GM23338 (cell line): Measurements from ENCODE around the gene EIF2S3B. TPM values are rescaled to one million over a fixed set of nuclear protein-coding genes. Genes with fewer than 3 reads are reported as not detected.

Source experiments
- ATAC-seq: fragments of 200-7000 bp; cut with Tn5 transposase; 3 replicates; pipeline ENCODE4 v1.9.1; 2020
- DNase-seq: peaks from one replicate; pipeline ENCODE4 v3.0.0-alpha.2; 2015; ENCODE audit warnings: low spot score
- H2AFZ ChIP-seq: fragments of 200-600 bp; sonication (generic); 2 replicates; pipeline ENCODE4 v1.8.0; 2016; ENCODE audit warnings: antibody characterized with exemption, mild to moderate bottlenecking, moderate library complexity
- H3F3A ChIP-seq: fragments of 200-600 bp; sonication (generic); replicated peaks from 2 replicates; pipeline ENCODE4 v1.8.0; 2017; ENCODE audit warnings: antibody characterized with exemption, mixed run types, low read depth
- H3K27ac ChIP-seq: fragments of 200-600 bp; sonication (generic); 2 replicates; pipeline ENCODE4 v1.6.1; 2016; ENCODE audit warnings: low read depth
- H3K27me3 ChIP-seq: fragments of 200-600 bp; sonication (generic); 2 replicates; pipeline ENCODE4 v1.8.0; 2016; ENCODE audit warnings: mild to moderate bottlenecking, mixed run types, moderate library complexity; ENCODE audit not compliant: insufficient read depth
- H3K36me3 ChIP-seq: fragments of 200-600 bp; sonication (generic); 2 replicates; pipeline ENCODE4 v1.8.0; 2016; ENCODE audit warnings: mild to moderate bottlenecking; ENCODE audit not compliant: insufficient read depth
- H3K4me1 ChIP-seq: fragments of 200-600 bp; sonication (generic); 2 replicates; pipeline ENCODE4 v1.8.0; 2016; ENCODE audit warnings: mild to moderate bottlenecking, moderate library complexity; ENCODE audit not compliant: insufficient read depth
- H3K4me2 ChIP-seq: fragments of 200-600 bp; sonication (generic); 2 replicates; pipeline ENCODE4 v1.7.1; 2017; ENCODE audit warnings: mixed run types
- H3K4me3 ChIP-seq: fragments of 200-600 bp; sonication (generic); 2 replicates; pipeline ENCODE4 v1.6.1; 2016; ENCODE audit warnings: mixed run types
- H3K79me2 ChIP-seq: fragments of 200-600 bp; sonication (generic); replicated peaks from 2 replicates; pipeline ENCODE4 v1.8.0; 2017; ENCODE audit warnings: mild to moderate bottlenecking; ENCODE audit not compliant: insufficient read depth
- H3K9me2 ChIP-seq: fragments of 200-600 bp; sonication (generic); 2 replicates; pipeline ENCODE4 v1.8.0; 2017; ENCODE audit not compliant: insufficient read depth
- H4K20me1 ChIP-seq: fragments of 200-600 bp; sonication (generic); replicated peaks from 2 replicates; pipeline ENCODE4 v1.8.0; 2017; ENCODE audit warnings: mild to moderate bottlenecking; ENCODE audit not compliant: insufficient read depth
- H3K27ac Mint-ChIP-seq: 2 replicates; pipeline ENCODE4 v1.8.0; 2020; ENCODE audit warnings: inconsistent platforms, mild to moderate bottlenecking, moderate library complexity, mixed read lengths
- H3K27me3 Mint-ChIP-seq: 3 replicates; pipeline ENCODE4 v1.8.0; 2022; ENCODE audit warnings: low read depth, mild to moderate bottlenecking, moderate library complexity, mixed read lengths, inconsistent platforms; ENCODE audit not compliant: insufficient read depth, poor library complexity
- H3K36me3 Mint-ChIP-seq: 3 replicates; pipeline ENCODE4 v1.8.0; 2021; ENCODE audit warnings: low read depth, mild to moderate bottlenecking, inconsistent platforms, moderate library complexity, mixed read lengths
- H3K4me1 Mint-ChIP-seq: 3 replicates; pipeline ENCODE4 v1.8.0; 2020; ENCODE audit warnings: mild to moderate bottlenecking, inconsistent platforms, mixed read lengths
- H3K4me3 Mint-ChIP-seq: 3 replicates; pipeline ENCODE4 v1.8.0; 2021; ENCODE audit warnings: moderate library complexity, mild to moderate bottlenecking, inconsistent platforms, mixed read lengths
- H3K9me3 Mint-ChIP-seq: 3 replicates; pipeline ENCODE4 v1.8.0; 2020; ENCODE audit warnings: moderate library complexity, mild to moderate bottlenecking, inconsistent platforms, mixed read lengths
- CREB1 ChIP-seq: fragments of 250-450 bp; sonication (Bioruptor Pico); IDR thresholded peaks from 2 replicates; pipeline ENCODE4 v1.5.0; 2020; ENCODE audit warnings: low read depth, mild to moderate bottlenecking, moderate library complexity
- CTCF ChIP-seq, 2 experiments: fragments of 200-600 bp in 1 of 2; sonication (generic) in 1 of 2; conservative IDR thresholded peaks; 2 replicates each; pipeline versions ENCODE4 v1.5.1 to v1.6.1; 2016 to 2017; ENCODE audit warnings: antibody characterized with exemption in 2 of 2, low read depth in 2 of 2, mild to moderate bottlenecking in 2 of 2, moderate library complexity in 1 of 2
- ETS1 ChIP-seq: IDR thresholded peaks from 2 replicates; pipeline ENCODE4 v1.6.1; 2016; ENCODE audit warnings: antibody characterized with exemption
- EZH2 ChIP-seq: fragments of 200-600 bp; sonication (generic); IDR thresholded peaks from one replicate; pipeline ENCODE4 v1.8.0; 2017; ENCODE audit warnings: antibody characterized with exemption, mild to moderate bottlenecking, low read depth; ENCODE audit not compliant: unreplicated experiment
- EZH2phosphoT487 ChIP-seq: fragments of 200-600 bp; sonication (generic); IDR thresholded peaks from one replicate; pipeline ENCODE4 v1.8.1; 2018; ENCODE audit warnings: antibody characterized with exemption; ENCODE audit not compliant: unreplicated experiment
- JUNB ChIP-seq: IDR thresholded peaks from one replicate; pipeline ENCODE4 v1.6.1; 2016; ENCODE audit warnings: antibody characterized with exemption; ENCODE audit not compliant: unreplicated experiment
- NANOG ChIP-seq: IDR thresholded peaks from 2 replicates; pipeline ENCODE4 v1.6.1; 2016; ENCODE audit warnings: antibody characterized with exemption, borderline replicate concordance
- POLR2AphosphoS5 ChIP-seq: IDR thresholded peaks from 2 replicates; pipeline ENCODE4 v1.6.1; 2016; ENCODE audit warnings: antibody characterized with exemption, low read depth
- REST ChIP-seq: IDR thresholded peaks from one replicate; pipeline ENCODE4 v1.6.1; 2018; ENCODE audit warnings: antibody characterized with exemption; ENCODE audit not compliant: unreplicated experiment
- STAT1 ChIP-seq: IDR thresholded peaks from one replicate; pipeline ENCODE4 v1.6.1; 2016; ENCODE audit warnings: antibody characterized with exemption; ENCODE audit not compliant: unreplicated experiment
- ZNF331 ChIP-seq: fragments of 250-450 bp; sonication (Bioruptor Pico); IDR thresholded peaks from 2 replicates; pipeline ENCODE4 v1.5.0; 2020; ENCODE audit warnings: low read depth, mild to moderate bottlenecking, moderate library complexity
- polyA plus RNA-seq: library from polyadenylated mRNA; unstranded; fragments of >200 nt; fragmentation: Nextera tagmentation; extraction: Ambion mirVana; gene quantifications from 2 replicates; pipeline ENCODE4 v1.2.1, GENCODE V29; 2016
- total RNA-seq: library from RNA; depleted of rRNA; stranded (reverse); fragments of >200 nt; shearing (Covaris generic); gene quantifications from 2 replicates; pipeline ENCODE4 v1.2.3, GENCODE V29; 2014

Gene EIF2S3B
- total and polyA plus RNA-seq, 2 experiments from 2014 or later, result 0.24 to 10.8 TPM

- Histone ChIP-seq H4K20me1 (no peaks in the 10 kb centered on the region), H2AFZ (no peak overlapping the region), H3K79me2 (no peaks in the 10 kb centered on the region), H3K4me1 (no peaks in the 10 kb centered on the region), H3K9me2 (no peaks in the 10 kb centered on the region), H3K27ac (no peak overlapping the region), H3K27me3 (no peaks in the 10 kb centered on the region), H3K4me3 (no peak overlapping the region), H3F3A (no peaks in the 10 kb centered on the region), H3K4me2 (no peak overlapping the region), H3K36me3 (no peaks in the 10 kb centered on the region)
- TF ChIP-seq EZH2phosphoT487, result no peak
- no peak for TF ChIP-seq REST
- no peak for TF ChIP-seq NANOG
- TF ChIP-seq CREB1 (CRISPR knock-in tag), result no peak
- TF ChIP-seq POLR2AphosphoS5, result no peak
- no peak for TF ChIP-seq ZNF331
- no peak for TF ChIP-seq JUNB
- TF ChIP-seq EZH2, result no peak
- TF ChIP-seq CTCF (conservative IDR thresholded peaks at IDR 0.05; ENCODE audit: low read depth in 2 of 2), result no peak
- TF ChIP-seq ETS1, result no peak
- TF ChIP-seq STAT1, result no peak
- H3K4me1 Mint-ChIP-seq, result no peaks in the 10 kb centered on the region
- H3K36me3 Mint-ChIP-seq, result no peaks in the 10 kb centered on the region
- H3K27ac Mint-ChIP-seq, result no peak overlapping the region
- H3K9me3 Mint-ChIP-seq, result no peaks in the 10 kb centered on the region
- no peak overlapping the region for H3K4me3 Mint-ChIP-seq
- DNase-seq (no peak), ATAC-seq (no peak)
- no peaks in the 10 kb centered on the region for H3K27me3 Mint-ChIP-seq
Observed at GRCh38 chr12:10529603-10530002, 23.9 kb downstream of the EIF2S3B start.
